HCT116 (cell line): Measurements from ENCODE around the gene GADD45A. TPM values are rescaled to one million over a fixed set of nuclear protein-coding genes. Genes with fewer than 3 reads are reported as not detected.

ENCODE experiments used
- ATAC-seq: fragments of 200-7000 bp; cut with Tn5 transposase; 2 replicates; pipeline ENCODE4 v1.9.1; 2020; ENCODE audit warnings: mild to moderate bottlenecking, moderate library complexity
- BruUV-seq: library from RNA; stranded (reverse); fragments of 400-500 nt; replicated peaks from 2 replicates; lab custom pipeline; 2021; lab: Mats Ljungman, UMichigan
- CTCF ChIA-PET: fragments of 300-600 bp; sonication (Branson Sonifier 250); formaldehyde crosslinking; loops from one replicate; lab custom pipeline; 2021; ENCODE audit warnings: antibody characterized with exemption; lab: Charles Lee
- POLR2A ChIA-PET: fragments of 300-600, 350-600 bp; sonication (Branson Sonifier 250); formaldehyde crosslinking; loops from one replicate; lab custom pipeline; 2021; ENCODE audit warnings: antibody characterized with exemption; lab: Charles Lee
- RAD21 ChIA-PET, 2 experiments: fragments of 300-600 bp; sonication (Branson Sonifier 250); formaldehyde crosslinking; loops; one replicate each; lab custom pipeline; 2023; ENCODE audit warnings: low total read pairs in 2 of 2; ENCODE audit not compliant: uncharacterized antibody in 2 of 2, unreplicated experiment in 2 of 2, low non-redundant PET in 1 of 2; lab: Charles Lee
- DNase-seq: peaks from one replicate; pipeline ENCODE4 v3.0.0-alpha.2; 2010; ENCODE audit warnings: low read depth, low spot score
- H2AFZ ChIP-seq: fragments of 200-600 bp; shearing (Covaris generic), sonication (generic); 2 replicates; pipeline ENCODE4 v1.6.1; 2017; ENCODE audit warnings: low read depth, mixed run types, mixed read lengths, antibody characterized with exemption, low read length; ENCODE audit not compliant: poor library complexity, severe bottlenecking
- H3K27ac ChIP-seq: 2 replicates; pipeline ENCODE4 v1.5.1; 2012; ENCODE audit warnings: low read depth, low read length
- H3K27me3 ChIP-seq: fragments of 200-600 bp; sonication (generic); 2 replicates; pipeline ENCODE4 v1.6.1; 2016; ENCODE audit warnings: mixed run types, low read length, mixed read lengths; ENCODE audit not compliant: insufficient read depth
- H3K36me3 ChIP-seq, 2 experiments: fragments of 200-500 bp in 1 of 2; fragments of 200-600 bp in 1 of 2; sonication (Bioruptor generic) in 1 of 2; sonication (generic) in 1 of 2; 2 replicates each; pipeline versions ENCODE4 v1.5.1 to v1.6.1; 2014 to 2016; ENCODE audit warnings: low read length in 2 of 2, inconsistent platforms in 1 of 2, mixed read lengths in 1 of 2, mixed run types in 1 of 2; ENCODE audit not compliant: insufficient read depth in 2 of 2, control insufficient read depth in 1 of 2
- H3K4me1 ChIP-seq, 2 experiments: fragments of 200-600 bp in 1 of 2; sonication (generic) in 1 of 2; 2 replicates each; pipeline versions ENCODE4 v1.5.1 to v1.6.1; 2012 to 2017; ENCODE audit warnings: low read length in 2 of 2, inconsistent platforms in 1 of 2, mild to moderate bottlenecking in 1 of 2, mixed read lengths in 1 of 2, mixed run types in 1 of 2, moderate library complexity in 1 of 2; ENCODE audit not compliant: insufficient read depth in 2 of 2, control insufficient read depth in 1 of 2
- H3K4me2 ChIP-seq: fragments of 200-600 bp; sonication (generic); 2 replicates; pipeline ENCODE4 v1.6.1; 2017; ENCODE audit warnings: mixed run types, low read length, mixed read lengths
- H3K4me3 ChIP-seq, 2 experiments: fragments of 200-600 bp in 1 of 2; sonication (generic) in 1 of 2; replicated peaks in 1 of 2; 2 replicates each; pipeline ENCODE4 v1.5.1; 2011 to 2016; ENCODE audit warnings: low read length in 2 of 2, control low read depth in 1 of 2, low read depth in 1 of 2, mild to moderate bottlenecking in 1 of 2, mixed read lengths in 1 of 2, mixed run types in 1 of 2
- H3K79me2 ChIP-seq: fragments of 200-600 bp; sonication (generic); 2 replicates; pipeline ENCODE4 v1.6.1; 2017; ENCODE audit warnings: mild to moderate bottlenecking, mixed run types, low read length, moderate library complexity, mixed read lengths; ENCODE audit not compliant: insufficient read depth
- H3K9ac ChIP-seq: fragments of 200-600 bp; sonication (generic); 2 replicates; pipeline ENCODE4 v1.6.1; 2016; ENCODE audit warnings: low read length, mixed read lengths
- H3K9me2 ChIP-seq: fragments of 200-600 bp; sonication (generic), shearing (Covaris generic); 2 replicates; pipeline ENCODE4 v1.6.1; 2017; ENCODE audit warnings: mixed run types, mild to moderate bottlenecking, moderate library complexity; ENCODE audit not compliant: insufficient read depth
- H3K9me3 ChIP-seq, 2 experiments: fragments of 200-500 bp in 1 of 2; fragments of 200-600 bp in 1 of 2; sonication (Bioruptor generic) in 1 of 2; sonication (generic) in 1 of 2; 2 replicates each; pipeline ENCODE4 v1.6.1; 2014 to 2017; ENCODE audit warnings: low read length in 2 of 2, mixed read lengths in 2 of 2, inconsistent platforms in 1 of 2, low read depth in 1 of 2, mild to moderate bottlenecking in 1 of 2, mixed run types in 1 of 2, moderate library complexity in 1 of 2; ENCODE audit not compliant: control insufficient read depth in 1 of 2, insufficient read depth in 1 of 2
- H4K20me1 ChIP-seq: fragments of 200-600 bp; sonication (generic), shearing (Covaris generic); 2 replicates; pipeline ENCODE4 v1.6.1; 2017; ENCODE audit warnings: mixed run types, mild to moderate bottlenecking, moderate library complexity; ENCODE audit not compliant: insufficient read depth
- ATF3 ChIP-seq: IDR thresholded peaks from 2 replicates; pipeline ENCODE4 v1.6.1; 2012
- CBX3 ChIP-seq: IDR thresholded peaks from 2 replicates; pipeline ENCODE4 v1.6.1; 2012; ENCODE audit warnings: low read depth
- CEBPB ChIP-seq: IDR thresholded peaks from 2 replicates; pipeline ENCODE4 v1.6.1; 2012; ENCODE audit warnings: low read depth
- CTCF ChIP-seq, 3 experiments: fragments of 200-600 bp in 1 of 3; sonication (generic) in 1 of 3; IDR thresholded peaks in 2 of 3; conservative IDR thresholded peaks in 1 of 3; 2 replicates each; pipeline ENCODE4 v1.5.1; 2012 to 2017; ENCODE audit warnings: low read depth in 2 of 3, low read length in 2 of 3, antibody characterized with exemption in 1 of 3, borderline replicate concordance in 1 of 3, control low read depth in 1 of 3, mild to moderate bottlenecking in 1 of 3, mixed read lengths in 1 of 3, mixed run types in 1 of 3, moderate library complexity in 1 of 3; ENCODE audit not compliant: insufficient read depth in 1 of 3
- EGR1 ChIP-seq: IDR thresholded peaks from 2 replicates; pipeline ENCODE4 v1.6.1; 2012; ENCODE audit warnings: low read depth
- ELF1 ChIP-seq: IDR thresholded peaks from 2 replicates; pipeline ENCODE4 v1.6.1; 2012; ENCODE audit warnings: low read depth, borderline replicate concordance
- EZH2 ChIP-seq: fragments of 200-600 bp; sonication (generic); IDR thresholded peaks from 2 replicates; pipeline ENCODE4 v1.6.1; 2017; ENCODE audit warnings: antibody characterized with exemption, mixed run types
- POLR2A ChIP-seq: IDR thresholded peaks from 2 replicates; pipeline ENCODE4 v1.7.0; 2011; ENCODE audit warnings: borderline replicate concordance; ENCODE audit not compliant: insufficient read depth, insufficient read length; ENCODE audit errors: extremely low read depth
- POLR2AphosphoS5 ChIP-seq: IDR thresholded peaks from 2 replicates; pipeline ENCODE4 v1.6.1; 2011; ENCODE audit warnings: mild to moderate bottlenecking, low read depth, low read length, moderate library complexity
- RAD21 ChIP-seq: IDR thresholded peaks from 2 replicates; pipeline ENCODE4 v1.6.1; 2012; ENCODE audit warnings: low read depth, mild to moderate bottlenecking
- SIN3A ChIP-seq: IDR thresholded peaks from 2 replicates; pipeline ENCODE4 v1.6.1; 2012; ENCODE audit warnings: low read depth
- SP1 ChIP-seq: IDR thresholded peaks from 2 replicates; pipeline ENCODE4 v1.6.1; 2012; ENCODE audit warnings: low read depth
- SRF ChIP-seq: IDR thresholded peaks from 2 replicates; pipeline ENCODE4 v1.6.1; 2012; ENCODE audit warnings: low read depth
- TCF7L2 ChIP-seq: IDR thresholded peaks from 2 replicates; pipeline ENCODE4 v1.7.0; 2011; ENCODE audit warnings: borderline replicate concordance, inconsistent platforms; ENCODE audit not compliant: insufficient read depth, insufficient read length; ENCODE audit errors: extremely low read depth
- YY1 ChIP-seq: IDR thresholded peaks from 2 replicates; pipeline ENCODE4 v1.6.1; 2011; ENCODE audit warnings: low read length, low read depth, moderate library complexity, mild to moderate bottlenecking; ENCODE audit not compliant: insufficient replicate concordance; ENCODE audit errors: extremely low read depth
- ZBTB33 ChIP-seq: IDR thresholded peaks from 2 replicates; pipeline ENCODE4 v1.6.1; 2011; ENCODE audit warnings: mild to moderate bottlenecking, low read length, moderate library complexity; ENCODE audit not compliant: insufficient replicate concordance; ENCODE audit errors: extremely low read depth
- ZFX ChIP-seq: fragments of 450-650 bp; IDR thresholded peaks from 2 replicates; pipeline ENCODE4 v1.6.1; 2017
- ZNF274 ChIP-seq: fragments of 200-500 bp; sonication (Bioruptor generic); IDR thresholded peaks from 2 replicates; pipeline ENCODE4 v1.6.1; 2014; ENCODE audit warnings: mild to moderate bottlenecking, low read depth, low read length, inconsistent platforms
- intact Hi-C: fragments of 100-400 bp; cut with micrococcal nuclease; formaldehyde crosslinking; loops from 2 replicates; pipeline ENCODE4 v1.10.0; 2022
- total RNA-seq: library from RNA; stranded (reverse); gene quantifications from one replicate; pipeline ENCODE4 v1.2.1, GENCODE V29; 2021; ENCODE audit not compliant: unreplicated experiment

The GADD45A gene
- total RNA-seq, 1 experiment from 2014 or later = 105 TPM

- TF ChIP-seq SIN3A (no peak), SP1 (no peak), TCF7L2 (no peak)
Measured at GRCh38 chr1:67677408-67677807, 7.6 kb upstream of the GADD45A start (continued).

- no peak for TF ChIP-seq ATF3
- TF ChIP-seq YY1 = no peak
- TF ChIP-seq POLR2AphosphoS5 = no peak
- no peak for TF ChIP-seq CBX3
- no peak for TF ChIP-seq EGR1
- TF ChIP-seq CEBPB = no peak
- no peak for TF ChIP-seq ZNF274
- TF ChIP-seq RAD21 = no peak
- no peak for TF ChIP-seq EZH2
- no peak for TF ChIP-seq ZFX
- no peak for TF ChIP-seq CTCF (IDR thresholded peaks at IDR 0.05 in 2 of 3, conservative IDR thresholded peaks at IDR 0.05 in 1 of 3; ENCODE audit: borderline replicate concordance in 1 of 3, insufficient read depth in 1 of 3, low read depth in 2 of 3, low read length in 2 of 3)
- TF ChIP-seq ELF1 = no peak
- TF ChIP-seq SP1 = no peak
- no peak for TF ChIP-seq TCF7L2
- TF ChIP-seq ZBTB33 = no peak
- no peak for TF ChIP-seq SRF
- no peak for TF ChIP-seq POLR2A
- TF ChIP-seq, all 23 proteins: peak for 0
- H3K4me2 ChIP-seq = no peak overlapping the region
- no peaks in the 10 kb centered on the region for H3K79me2 ChIP-seq
- H3K9me3 ChIP-seq = no peaks in the 10 kb centered on the region
- ATAC-seq (no peak), DNase-seq (no peak)
- peaks cover 1 to 8% of the 10 kb centered on the region in 2 experiments; a peak in 3 of 4 replicates for H3K4me1 ChIP-seq
- RAD21 ChIA-PET = no interaction called here
- no peak overlapping the region for H2AFZ ChIP-seq
- POLR2A ChIA-PET = no interaction called here
- H3K27me3 ChIP-seq = no peaks in the 10 kb centered on the region
- no peak overlapping the region for H3K4me3 ChIP-seq
- H3K27ac ChIP-seq = no peak overlapping the region
- H3K9me2 ChIP-seq = no peaks in the 10 kb centered on the region
- no peaks in the 10 kb centered on the region for H3K36me3 ChIP-seq
- H4K20me1 ChIP-seq = no peaks in the 10 kb centered on the region
- CTCF ChIA-PET = interaction anchor here (1.1 kb wide), 1 partner anchor 23 kb away, joined by 3 read pairs; no protein-coding TSS in a partner anchor
- H3K9ac ChIP-seq = no peak overlapping the region
- intact Hi-C loops = no loop called here
- no TSS peak for BruUV-seq
Measured at GRCh38 chr1:67677930-67678329, 7.1 kb upstream of the GADD45A start.
